CD14-positive monocyte (primary cell): ENCODE results near the gene WDR20. TPM values are rescaled to one million over a fixed set of nuclear protein-coding genes. Genes with fewer than 3 reads are reported as not detected.

Source experiments
- DNase-seq, 3 donors: peaks; one replicate each; pipeline ENCODE4 v3.0.0-alpha.2; 2011 to 2022
- H2AFZ ChIP-seq: 2 replicates; pipeline ENCODE4 v1.6.0; 2012; ENCODE audit warnings: mild to moderate bottlenecking, low read depth, low read length, inconsistent platforms; ENCODE audit not compliant: insufficient read depth, poor library complexity, severe bottlenecking
- H3K27ac ChIP-seq, 2 donors: 1 replicate in 1 of 2; 2 replicates in 1 of 2; pipeline ENCODE4 v1.5.1; 2012 to 2013; ENCODE audit warnings: low read length in 2 of 2, control low read depth in 1 of 2, inconsistent platforms in 1 of 2, low read depth in 1 of 2, mild to moderate bottlenecking in 1 of 2
- H3K27me3 ChIP-seq, 2 donors: one replicate each; pipeline versions ENCODE4 v1.6.0 to v1.6.1; 2011 to 2013; ENCODE audit warnings: low read length in 2 of 2; ENCODE audit not compliant: control insufficient read depth in 2 of 2, insufficient read depth in 2 of 2
- H3K36me3 ChIP-seq, 2 donors: replicated peaks in 1 of 2; 1 replicate in 1 of 2; 2 replicates in 1 of 2; pipeline versions ENCODE4 v1.5.1 to v1.6.1; 2012 to 2013; ENCODE audit warnings: low read length in 2 of 2, control low read depth in 1 of 2, inconsistent platforms in 1 of 2, mild to moderate bottlenecking in 1 of 2; ENCODE audit not compliant: insufficient read depth in 2 of 2, control insufficient read depth in 1 of 2
- H3K4me1 ChIP-seq, 2 donors: 1 replicate in 1 of 2; 2 replicates in 1 of 2; pipeline versions ENCODE4 v1.5.1 to v1.6.1; 2012 to 2013; ENCODE audit warnings: low read length in 2 of 2, control low read depth in 1 of 2, inconsistent platforms in 1 of 2, mild to moderate bottlenecking in 1 of 2, moderate library complexity in 1 of 2; ENCODE audit not compliant: insufficient read depth in 2 of 2, control insufficient read depth in 1 of 2
- H3K4me2 ChIP-seq: replicated peaks from 2 replicates; pipeline ENCODE3; 2012; ENCODE audit warnings: low read length, moderate library complexity, mild to moderate bottlenecking; ENCODE audit not compliant: poor library complexity, severe bottlenecking; ENCODE audit errors: extremely low read depth
- H3K4me3 ChIP-seq, 3 experiments: fragments of 200-600 bp in 1 of 3; sonication (generic) in 1 of 3; replicated peaks in 1 of 3; 1 replicate in 2 of 3; 2 replicates in 1 of 3; pipeline ENCODE4 v1.5.1; 2011 to 2013; ENCODE audit warnings: low read length in 3 of 3, mild to moderate bottlenecking in 3 of 3, control low read depth in 2 of 3, low read depth in 2 of 3, inconsistent platforms in 1 of 3, moderate library complexity in 1 of 3
- H3K79me2 ChIP-seq: 2 replicates; pipeline ENCODE4 v1.6.0; 2012; ENCODE audit warnings: mild to moderate bottlenecking, control low read depth, inconsistent platforms, low read length, moderate library complexity; ENCODE audit not compliant: insufficient read depth
- H3K9ac ChIP-seq: 2 replicates; pipeline ENCODE4 v1.6.0; 2017; ENCODE audit warnings: low read length, mild to moderate bottlenecking; ENCODE audit not compliant: insufficient read depth, poor library complexity, severe bottlenecking
- H3K9me3 ChIP-seq, 2 donors: replicated peaks in 1 of 2; 1 replicate in 1 of 2; 2 replicates in 1 of 2; pipeline versions ENCODE4 v1.5.1 to v1.6.1; 2012 to 2013; ENCODE audit warnings: low read length in 2 of 2, control low read depth in 1 of 2; ENCODE audit not compliant: control insufficient read depth in 1 of 2, insufficient read depth in 1 of 2
- H4K20me1 ChIP-seq: 2 replicates; pipeline ENCODE4 v1.6.0; 2012; ENCODE audit warnings: mild to moderate bottlenecking, low read length, control low read depth, moderate library complexity; ENCODE audit not compliant: insufficient read depth
- H3K27ac Mint-ChIP-seq, 7 donors: one replicate each; pipeline ENCODE4 v1.8.0; 2020; ENCODE audit warnings: mild to moderate bottlenecking in 7 of 7, mixed read lengths in 7 of 7, moderate library complexity in 6 of 7, inconsistent platforms in 2 of 7
- H3K27me3 Mint-ChIP-seq, 3 donors: one replicate each; pipeline ENCODE4 v1.8.0; 2021 to 2022; ENCODE audit warnings: low read depth in 3 of 3, mild to moderate bottlenecking in 3 of 3, mixed read lengths in 3 of 3, moderate library complexity in 3 of 3, inconsistent platforms in 1 of 3
- H3K36me3 Mint-ChIP-seq, 2 donors: one replicate each; pipeline ENCODE4 v1.8.0; 2020; ENCODE audit warnings: mixed read lengths in 2 of 2, inconsistent platforms in 1 of 2, mild to moderate bottlenecking in 1 of 2
- H3K4me1 Mint-ChIP-seq: one replicate; pipeline ENCODE4 v1.8.0; 2020; ENCODE audit warnings: mild to moderate bottlenecking, mixed read lengths
- H3K4me3 Mint-ChIP-seq, 2 donors: one replicate each; pipeline ENCODE4 v1.8.0; 2020; ENCODE audit warnings: mild to moderate bottlenecking in 2 of 2, mixed read lengths in 2 of 2, moderate library complexity in 1 of 2
- H3K9me3 Mint-ChIP-seq, 7 donors: one replicate each; pipeline ENCODE4 v1.8.0; 2020 to 2022; ENCODE audit warnings: mixed read lengths in 7 of 7, mild to moderate bottlenecking in 6 of 7, moderate library complexity in 6 of 7, inconsistent platforms in 2 of 7
- CTCF ChIP-seq: fragments of 200-600 bp; IDR thresholded peaks from one replicate; pipeline ENCODE4 v1.8.0; 2022; ENCODE audit warnings: antibody characterized with exemption, mild to moderate bottlenecking
- WGBS: methylation state at CpG from one replicate; pipeline ENCODE4 v1.1.5; 2013; ENCODE audit warnings: missing lambda C conversion rate; ENCODE audit not compliant: insufficient coverage; 5-methylcytosine and 5-hydroxymethylcytosine counted together
- intact Hi-C, 2 donors: fragments of 100-400 bp; cut with micrococcal nuclease; formaldehyde crosslinking; loops; one replicate each; pipeline versions ENCODE4 v1.15.0 to v1.15.1; 2023
- polyA plus RNA-seq, 3 donors: library from polyadenylated mRNA; depleted of rRNA in 1 of 3; unstranded in 2 of 3; stranded (reverse) in 1 of 3; fragments of 300-500 nt in 2 of 3; fragments of >200 nt in 1 of 3; fragmentation: Illumina TruSeq in 2 of 3; gene quantifications; 1 replicate in 2 of 3; 2 replicates in 1 of 3; pipeline ENCODE4 v1.2.3, GENCODE V29; 2012 to 2021

The WDR20 gene
- polyA plus RNA-seq, 3 donors, result 7.4 to 13.3 (median 9.0) TPM

GRCh38 chr14:102218688-102219087 is 79.0 kb downstream of the WDR20 start:
- H3K4me1 ChIP-seq, result no peaks in the 10 kb centered on the region
- 95% methylated on average over 16 of the region's 16 CpGs for WGBS
- H3K36me3 ChIP-seq, result peaks cover 4 to 48% of the 10 kb centered on the region in 2 donors
- H3K36me3 Mint-ChIP-seq, result peaks cover 30 to 48% of the 10 kb centered on the region in 2 donors
- peaks cover 0 to 4% (median 1%) of the 10 kb centered on the region in 3 donors for H3K27me3 Mint-ChIP-seq
- H4K20me1 ChIP-seq, result peaks cover 43% of the 10 kb centered on the region
- H3K27me3 ChIP-seq, result no peaks in the 10 kb centered on the region
- no peaks in the 10 kb centered on the region for H3K9me3 Mint-ChIP-seq
- no peak overlapping the region for H2AFZ ChIP-seq
- H3K79me2 ChIP-seq, result no peaks in the 10 kb centered on the region
- H3K27ac Mint-ChIP-seq, result no peak overlapping the region
- no peak for DNase-seq
- H3K4me3 Mint-ChIP-seq, result no peak overlapping the region
- H3K4me2 ChIP-seq, result no peak overlapping the region
- no peak overlapping the region for H3K9ac ChIP-seq
- TF ChIP-seq CTCF, result no peak
- intact Hi-C loops, result no loop called here
- no peaks in the 10 kb centered on the region for H3K9me3 ChIP-seq
- H3K27ac ChIP-seq, result no peak overlapping the region
- no peak overlapping the region for H3K4me3 ChIP-seq
- H3K4me1 Mint-ChIP-seq, result peaks cover 2% of the 10 kb centered on the region

GRCh38 chr14:102219316-102219715 is 79.6 kb downstream of the WDR20 start:
- intact Hi-C loops, result no loop called here
- Histone ChIP-seq H3K27ac (no peak overlapping the region), H3K4me2 (no peak overlapping the region), H3K79me2 (no peaks in the 10 kb centered on the region), H3K4me1 (no peaks in the 10 kb centered on the region), H3K4me3 (no peak overlapping the region), H3K27me3 (no peaks in the 10 kb centered on the region), H2AFZ (no peak overlapping the region), H4K20me1 (peaks cover 37% of the 10 kb centered on the region), H3K9me3 (no peaks in the 10 kb centered on the region), H3K36me3 (peaks cover 0 to 47% of the 10 kb centered on the region in 2 donors), H3K9ac (no peak overlapping the region)
- H3K4me3 Mint-ChIP-seq, result no peak overlapping the region
- peaks cover 29 to 47% of the 10 kb centered on the region in 2 donors for H3K36me3 Mint-ChIP-seq
- DNase-seq, result no peak
- 98% methylated on average over 16 of the region's 16 CpGs for WGBS
- H3K27me3 Mint-ChIP-seq, result peaks cover 0 to 4% (median 1%) of the 10 kb centered on the region in 3 donors
- no peaks in the 10 kb centered on the region for H3K9me3 Mint-ChIP-seq
- no peak overlapping the region for H3K27ac Mint-ChIP-seq
- H3K4me1 Mint-ChIP-seq, result peaks cover 2% of the 10 kb centered on the region
- TF ChIP-seq CTCF, result no peak
